GM03348 (cell line): ENCODE results near the gene NTM.

Experiments
- DNase-seq: peaks from one replicate; pipeline ENCODE4 v3.0.0; 2012; ENCODE audit warnings: low spot score

NTM gene

GRCh38 chr11:132008226-132008625, 637.8 kb downstream of the NTM start:
- no peak for DNase-seq

- DNase-seq, result peak; percentile 20
These were observed 638.5 kb downstream of the NTM start for GRCh38 chr11:132008872-132009271.

- DNase-seq, result no peak
These were observed 649.6 kb downstream of the NTM start for GRCh38 chr11:132020001-132020400.

GRCh38 chr11:132022285-132022684, 651.9 kb downstream of the NTM start:
- DNase-seq, result no peak

GRCh38 chr11:132022733-132023478, 652.5 kb downstream of the NTM start:
- peak; percentile 60 for DNase-seq

- peak; percentile 66 for DNase-seq
These were observed 654.3 kb downstream of the NTM start for GRCh38 chr11:132024587-132025295.

GRCh38 chr11:132026746-132027145, 656.3 kb downstream of the NTM start:
- DNase-seq, result no peak

GRCh38 chr11:132028380-132029240, 658.2 kb downstream of the NTM start:
- DNase-seq, result peak; percentile 38

GRCh38 chr11:132030896-132031295, 660.5 kb downstream of the NTM start:
- no peak for DNase-seq

- DNase-seq, result peak; percentile 33
These were observed 662.1 kb downstream of the NTM start for GRCh38 chr11:132032555-132032954.

GRCh38 chr11:132033051-132033450, 662.6 kb downstream of the NTM start:
- no peak for DNase-seq

- no peak for DNase-seq
These were observed 664.8 kb downstream of the NTM start for GRCh38 chr11:132035228-132035627.

- no peak for DNase-seq
These were observed 665.4 kb downstream of the NTM start for GRCh38 chr11:132035766-132036165.

GRCh38 chr11:132036220-132036619, 665.8 kb downstream of the NTM start:
- DNase-seq, result no peak

- no peak for DNase-seq
These were observed 666.5 kb downstream of the NTM start for GRCh38 chr11:132036746-132037466.

GRCh38 chr11:132037467-132037862, 667.0 kb downstream of the NTM start:
- no peak for DNase-seq

GRCh38 chr11:132037956-132038355, 667.5 kb downstream of the NTM start:
- DNase-seq, result no peak

- DNase-seq, result no peak
These were observed 669.1 kb downstream of the NTM start for GRCh38 chr11:132039521-132039920.

GRCh38 chr11:132042296-132042695, 671.9 kb downstream of the NTM start:
- no peak for DNase-seq

GRCh38 chr11:132043714-132044113, 673.3 kb downstream of the NTM start:
- DNase-seq, result no peak

GRCh38 chr11:132045107-132045506, 674.7 kb downstream of the NTM start:
- DNase-seq, result no peak

- DNase-seq, result no peak
These were observed 676.0 kb downstream of the NTM start for GRCh38 chr11:132046288-132046865.
